HG02938 (cell line): ENCODE results near the gene CAMK2B.

Experiments used
- ATAC-seq: cut with Tn5 transposase; IDR thresholded peaks from one replicate; pipeline ENCODE4 v1.9.1; 2021; ENCODE audit warnings: mild to moderate bottlenecking, moderate library complexity; ENCODE audit not compliant: unreplicated experiment

CAMK2B gene

DNA sequence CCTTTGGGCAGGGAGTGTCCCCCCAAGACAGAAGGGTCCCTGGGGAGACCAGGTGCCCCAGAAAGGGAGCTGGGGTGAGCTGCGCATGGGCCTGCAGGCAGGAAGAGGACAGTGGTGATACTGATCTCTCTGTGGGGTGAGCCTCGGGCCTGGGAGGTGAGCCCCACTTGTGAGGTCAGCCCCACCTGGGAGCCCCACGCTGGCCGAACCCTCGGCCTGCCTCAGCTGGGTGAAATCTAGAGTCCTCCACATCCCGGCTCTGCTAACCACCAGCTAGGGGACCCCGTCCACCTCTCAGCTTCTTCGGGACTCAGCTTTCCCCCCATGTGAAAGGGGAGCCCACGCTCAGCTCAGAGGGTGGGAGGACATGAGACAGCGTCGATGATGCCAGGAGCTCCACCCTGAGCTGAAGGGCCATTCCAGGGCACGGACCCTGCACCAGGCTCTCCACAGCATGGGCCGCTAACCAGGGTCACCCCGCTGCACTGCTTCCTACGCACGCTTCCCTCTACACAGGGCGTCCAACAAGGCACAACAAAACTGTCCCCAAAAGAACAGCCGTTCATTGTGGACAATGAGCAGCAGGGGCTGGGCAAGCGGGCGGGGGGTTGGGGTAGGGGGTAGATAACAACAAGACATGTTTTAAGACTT lies 48.7 kb downstream of the CAMK2B start:
- no peak for ATAC-seq

DNA sequence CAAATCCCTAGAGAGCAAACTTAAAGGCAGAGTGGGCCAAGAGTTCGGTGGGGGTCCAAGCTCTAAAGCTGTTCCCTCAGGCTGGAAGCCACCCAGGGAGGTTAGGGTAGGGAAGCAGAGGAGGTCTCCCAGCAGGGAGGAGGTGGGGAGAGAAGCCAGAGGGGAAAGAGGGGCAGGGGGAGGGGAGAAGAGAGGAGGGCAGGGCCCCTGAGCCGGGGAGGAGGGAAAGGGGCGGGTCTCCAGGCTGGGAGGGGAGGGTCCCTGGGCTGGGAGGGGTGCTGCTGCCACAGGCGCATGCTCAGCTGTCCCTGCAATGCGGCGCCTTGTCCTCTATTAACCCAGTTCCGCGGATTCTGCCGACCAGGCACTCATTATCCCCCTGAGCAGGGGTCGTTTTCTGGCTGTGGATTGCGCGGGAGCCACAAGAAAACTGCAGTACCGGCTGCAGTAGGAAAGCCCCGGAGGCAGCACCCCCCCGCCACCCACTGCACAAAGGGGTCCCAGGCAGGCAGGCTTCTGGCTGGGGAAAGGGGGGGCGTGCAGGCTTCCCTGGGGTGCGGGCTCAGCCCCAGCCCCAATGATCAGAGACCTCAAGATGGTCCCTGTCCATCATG lies 49.3 kb downstream of the CAMK2B start:
- no peak for ATAC-seq

DNA sequence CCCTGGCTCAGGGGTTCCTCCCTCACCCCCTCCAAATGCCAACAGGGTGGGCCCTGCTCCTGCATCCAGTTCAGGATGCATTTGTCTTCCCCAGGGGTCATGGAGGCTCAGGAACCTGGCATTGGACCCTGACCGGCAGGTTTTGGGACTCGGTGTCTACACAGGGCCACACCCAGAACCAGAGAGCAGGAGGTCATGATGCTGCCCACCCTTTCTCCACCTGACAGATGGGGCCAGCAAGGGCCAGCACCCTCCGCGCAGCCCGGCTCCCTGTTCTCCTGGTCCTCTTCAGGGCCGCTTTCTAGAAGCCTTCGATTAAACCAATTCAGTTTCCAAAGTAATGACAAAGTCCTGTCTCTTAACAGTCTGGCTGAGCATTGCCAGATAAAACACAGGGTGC lies 50.2 kb downstream of the CAMK2B start:
- no peak for ATAC-seq

DNA sequence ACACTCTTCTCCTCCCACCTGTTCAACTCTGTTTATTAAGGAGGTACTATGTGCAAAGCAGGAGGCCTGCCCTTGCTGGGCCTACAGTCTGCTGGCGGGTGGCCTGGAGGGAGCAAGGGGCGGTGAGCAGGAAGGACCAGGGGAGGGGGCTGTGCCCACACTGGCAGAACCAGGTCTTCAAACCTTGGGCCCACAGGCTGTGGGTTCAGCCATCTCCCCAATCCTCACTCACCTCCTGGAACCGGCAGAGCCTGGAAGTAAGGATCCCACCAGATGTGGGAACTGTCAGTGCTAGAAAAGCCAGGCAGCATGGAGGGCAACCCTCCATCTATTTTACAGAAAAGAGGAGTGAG lies 50.8 kb downstream of the CAMK2B start:
- no peak for ATAC-seq

DNA sequence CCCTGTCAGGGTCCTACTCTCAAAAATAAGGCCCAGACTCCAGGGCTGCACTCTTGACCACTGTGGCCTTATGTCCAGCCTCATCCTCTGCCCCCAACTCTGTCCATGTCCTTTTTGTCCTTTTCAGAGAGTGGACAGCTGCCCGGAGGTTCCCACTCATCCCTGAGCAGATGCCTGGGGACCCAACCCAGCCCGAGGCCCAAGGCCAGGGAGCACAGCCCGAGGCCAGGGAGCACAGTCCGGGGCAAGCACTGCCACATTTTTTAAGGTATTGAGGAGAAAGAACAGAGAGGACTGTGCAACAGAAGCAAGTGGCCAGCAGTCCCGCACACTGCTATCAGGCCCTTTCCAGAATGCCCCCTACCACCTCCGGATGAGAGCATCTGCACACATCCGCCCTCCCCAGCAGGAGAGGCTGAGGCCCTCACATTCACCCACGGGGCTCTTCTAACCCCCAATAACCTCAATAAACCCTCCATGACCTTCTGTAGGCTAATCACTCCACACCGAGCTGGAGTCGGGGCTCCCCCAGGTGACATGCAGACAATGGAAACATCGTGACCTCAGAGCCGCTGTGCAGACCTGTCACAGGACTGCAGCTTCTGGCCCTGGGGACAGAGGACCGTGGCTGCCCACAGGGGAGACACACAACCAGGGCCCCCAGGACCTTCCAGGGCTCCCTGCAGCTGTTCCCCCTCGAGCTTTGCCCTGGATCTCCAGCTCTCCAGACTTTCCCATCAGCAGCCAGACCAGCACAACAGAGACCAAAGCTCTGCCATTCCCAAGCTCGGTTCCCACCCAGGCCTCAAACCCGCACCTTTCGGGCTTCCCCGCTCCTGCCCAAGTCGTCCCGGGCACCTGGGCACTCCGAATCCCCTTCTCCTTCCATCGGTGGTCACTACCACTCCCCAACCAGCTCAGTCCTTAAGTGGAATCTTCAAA lies 51.4 kb downstream of the CAMK2B start:
- no peak for ATAC-seq

DNA sequence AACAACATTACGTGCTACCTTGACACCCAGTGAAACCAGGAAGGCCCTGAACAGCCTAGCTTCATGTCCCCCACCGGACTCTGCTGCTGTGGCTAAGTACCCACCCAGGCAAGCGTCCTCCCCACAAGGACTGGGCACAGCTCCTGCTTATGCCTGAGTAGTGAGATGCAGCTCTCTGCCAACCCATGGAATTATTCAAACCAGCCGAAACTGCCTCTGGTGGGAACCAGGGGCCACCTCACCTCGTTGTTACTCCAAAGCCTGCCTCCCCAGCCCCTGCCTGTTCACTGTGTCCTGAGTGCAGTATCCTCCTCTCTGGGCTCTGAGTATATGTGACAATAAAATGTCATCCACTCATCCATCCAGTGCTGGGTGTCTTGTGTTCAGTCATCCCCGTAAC lies 52.4 kb downstream of the CAMK2B start:
- ATAC-seq: no peak

DNA sequence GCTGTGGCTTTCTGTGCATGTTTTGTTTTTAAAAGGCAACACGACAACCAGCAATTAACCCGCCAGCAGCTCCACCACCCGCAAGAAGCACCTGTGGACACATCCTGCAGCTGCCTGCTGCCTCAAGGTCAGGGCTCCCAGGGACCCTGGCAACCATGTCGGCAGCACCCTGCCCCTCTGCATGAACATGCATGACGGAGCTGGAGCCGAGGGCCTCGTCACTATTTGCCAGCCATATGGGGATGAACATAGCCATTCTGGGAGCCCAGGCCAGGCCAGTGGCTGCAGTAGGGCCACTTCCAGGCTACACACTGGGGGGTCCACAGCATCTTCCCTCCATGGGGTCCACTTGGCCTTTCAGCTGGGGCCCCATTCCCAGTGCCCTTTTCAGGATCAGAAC lies 52.9 kb downstream of the CAMK2B start:
- ATAC-seq: no peak

DNA sequence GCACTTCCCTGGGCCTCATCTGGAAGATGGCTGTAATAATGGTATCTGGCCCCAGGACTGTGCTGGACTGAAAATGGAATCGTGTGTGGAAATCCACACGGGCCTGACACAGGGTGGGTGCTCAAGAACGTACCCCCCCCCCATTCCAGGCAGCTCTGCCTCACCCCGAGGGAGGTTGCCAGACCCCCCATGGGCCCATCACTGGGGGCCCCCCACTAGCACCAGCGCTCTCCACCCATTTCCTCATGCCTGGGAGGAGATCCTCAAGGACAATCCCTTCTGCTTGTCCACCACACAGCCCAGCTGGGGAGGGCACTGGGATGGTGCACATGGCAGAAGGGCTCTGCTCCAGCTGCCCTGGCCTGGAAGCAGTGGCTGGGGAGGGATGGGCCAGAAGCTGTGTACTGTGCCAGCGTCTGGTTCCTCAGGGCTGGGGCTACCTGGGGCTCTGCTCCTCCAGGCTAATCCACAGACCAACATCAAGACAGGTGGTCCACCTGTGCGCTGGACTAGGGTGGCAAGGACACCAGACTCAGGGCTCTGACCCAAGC lies 55.4 kb downstream of the CAMK2B start:
- ATAC-seq: no peak

DNA sequence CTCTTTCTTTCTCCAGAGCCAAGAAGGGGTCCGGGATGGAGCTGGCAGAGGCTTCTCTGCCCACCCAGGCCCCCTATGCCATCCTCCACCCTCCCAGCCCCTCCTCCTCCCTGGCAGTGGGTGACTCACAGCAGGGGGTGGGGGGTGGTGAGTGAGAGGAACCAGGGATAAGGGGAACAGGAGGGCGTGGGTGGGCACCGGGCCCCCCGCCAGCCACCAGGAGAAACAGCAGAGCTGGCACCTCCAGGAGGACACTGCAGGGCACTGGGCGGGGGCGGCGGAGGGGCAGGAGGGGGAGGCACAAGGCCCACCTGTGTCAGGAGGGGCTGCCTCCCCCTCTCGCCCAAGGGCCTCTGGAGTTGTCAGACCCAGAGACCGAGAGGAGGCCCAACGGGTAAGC lies 56.0 kb downstream of the CAMK2B start:
- ATAC-seq: no peak

DNA sequence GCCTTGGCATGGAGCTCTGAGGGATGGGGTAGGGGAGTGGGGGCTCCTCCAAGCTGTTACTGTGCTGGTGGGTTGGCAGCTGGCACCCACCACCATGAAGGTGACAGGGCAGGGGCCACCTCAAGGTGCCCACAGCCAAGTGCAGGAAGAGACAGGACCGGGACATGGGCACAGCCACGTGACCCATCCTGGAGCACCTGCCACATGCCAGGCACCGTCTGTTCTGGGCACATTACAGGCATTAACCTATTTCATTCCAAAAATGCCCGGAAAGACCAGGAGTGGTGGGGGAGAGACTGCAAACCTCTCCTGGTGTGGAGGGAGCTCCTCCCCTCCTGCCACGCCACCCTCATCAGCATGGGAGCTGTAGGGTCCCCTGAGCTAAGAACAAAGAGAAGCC lies 56.7 kb downstream of the CAMK2B start:
- no peak for ATAC-seq

DNA sequence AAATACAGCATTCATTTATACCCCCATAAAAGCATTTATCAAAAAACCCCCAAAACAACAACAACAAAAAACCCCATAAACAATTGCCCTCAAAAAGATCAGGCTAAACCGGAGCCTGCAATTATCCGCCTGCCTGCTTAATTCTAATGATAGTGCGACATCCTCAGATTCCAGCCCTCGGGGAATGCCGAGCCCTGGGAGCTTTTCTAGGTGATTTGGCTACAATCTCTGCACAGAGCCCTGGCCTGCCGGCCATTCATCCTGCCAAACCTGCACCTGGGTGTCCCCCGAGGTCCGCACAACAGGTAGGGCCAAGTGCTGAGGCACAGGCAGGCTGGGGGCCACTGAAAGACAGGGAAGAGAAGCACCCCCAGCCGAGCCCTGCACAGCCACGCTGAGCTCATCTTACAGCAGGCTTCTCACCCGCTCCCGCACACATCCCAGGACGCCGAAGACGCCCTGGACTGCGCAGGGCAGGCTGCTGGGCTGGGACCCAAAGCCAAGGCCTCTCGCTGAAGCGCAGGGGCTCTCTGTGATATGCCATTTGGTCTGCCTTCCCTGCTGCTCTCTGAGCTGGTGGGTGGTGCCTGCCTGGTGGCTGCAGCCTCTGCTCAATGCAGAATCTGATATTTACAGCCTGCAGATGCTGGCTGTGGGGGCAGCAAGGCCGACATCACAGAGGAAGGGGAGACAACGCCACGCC lies 57.5 kb downstream of the CAMK2B start:
- ATAC-seq: no peak

DNA sequence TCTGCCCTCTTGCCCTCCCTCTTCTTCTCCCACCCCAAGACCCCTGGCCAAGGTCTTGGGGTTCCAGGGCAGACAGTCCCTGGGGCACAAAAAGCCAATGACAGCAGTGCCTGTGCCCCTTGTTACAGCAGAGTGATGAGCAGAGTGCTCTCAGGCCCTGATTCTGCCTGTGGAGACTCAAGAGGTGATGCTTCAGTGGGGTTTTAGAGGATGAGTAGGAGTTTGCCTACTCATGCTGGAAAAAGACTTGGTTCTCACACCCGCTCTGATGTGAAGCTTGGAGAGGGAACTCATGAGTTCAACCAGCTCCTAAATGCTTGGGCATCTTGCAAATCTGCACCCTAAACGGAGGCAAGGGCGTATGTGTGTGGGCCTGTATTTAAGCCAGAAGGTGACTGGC lies 58.2 kb downstream of the CAMK2B start:
- no peak for ATAC-seq

DNA sequence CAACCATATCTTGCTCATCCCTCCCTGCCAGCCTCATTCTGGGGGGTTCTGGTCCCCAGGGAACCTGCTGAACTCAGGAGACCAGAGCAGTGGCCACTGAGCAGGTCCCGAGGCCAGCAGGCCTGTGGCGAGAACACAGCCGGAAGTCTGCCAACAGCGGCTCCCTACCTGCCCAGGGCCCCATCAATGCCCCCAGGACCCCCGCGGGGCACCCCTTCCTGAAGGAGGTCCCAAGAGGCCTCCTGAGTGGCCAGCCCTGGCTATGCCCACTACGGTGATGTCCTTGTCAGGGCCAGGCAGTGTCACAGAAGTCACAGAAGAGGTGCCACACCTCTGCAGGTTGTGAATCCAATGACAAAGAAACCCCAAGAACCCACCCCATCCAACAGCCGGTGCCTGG lies 58.9 kb downstream of the CAMK2B start:
- ATAC-seq: no peak

DNA sequence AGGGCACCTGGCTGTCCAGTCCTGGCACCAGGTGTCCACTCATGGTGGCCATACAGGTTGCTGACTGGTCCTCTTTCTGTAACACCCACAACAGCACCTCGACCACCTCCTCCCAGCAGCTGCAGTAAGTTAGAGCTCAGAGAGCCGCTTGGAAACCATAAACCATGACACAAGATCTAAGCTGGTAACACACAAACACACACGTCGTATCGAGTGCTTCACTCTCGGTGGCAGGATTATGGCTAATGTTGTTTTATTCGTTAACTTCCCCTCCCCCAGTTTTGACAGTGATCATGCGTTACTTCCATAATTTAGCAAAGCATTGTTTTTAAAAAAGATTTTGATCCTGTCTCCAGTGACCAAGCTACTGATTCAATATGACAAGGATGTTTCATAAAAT lies 59.7 kb downstream of the CAMK2B start:
- ATAC-seq: no peak

DNA sequence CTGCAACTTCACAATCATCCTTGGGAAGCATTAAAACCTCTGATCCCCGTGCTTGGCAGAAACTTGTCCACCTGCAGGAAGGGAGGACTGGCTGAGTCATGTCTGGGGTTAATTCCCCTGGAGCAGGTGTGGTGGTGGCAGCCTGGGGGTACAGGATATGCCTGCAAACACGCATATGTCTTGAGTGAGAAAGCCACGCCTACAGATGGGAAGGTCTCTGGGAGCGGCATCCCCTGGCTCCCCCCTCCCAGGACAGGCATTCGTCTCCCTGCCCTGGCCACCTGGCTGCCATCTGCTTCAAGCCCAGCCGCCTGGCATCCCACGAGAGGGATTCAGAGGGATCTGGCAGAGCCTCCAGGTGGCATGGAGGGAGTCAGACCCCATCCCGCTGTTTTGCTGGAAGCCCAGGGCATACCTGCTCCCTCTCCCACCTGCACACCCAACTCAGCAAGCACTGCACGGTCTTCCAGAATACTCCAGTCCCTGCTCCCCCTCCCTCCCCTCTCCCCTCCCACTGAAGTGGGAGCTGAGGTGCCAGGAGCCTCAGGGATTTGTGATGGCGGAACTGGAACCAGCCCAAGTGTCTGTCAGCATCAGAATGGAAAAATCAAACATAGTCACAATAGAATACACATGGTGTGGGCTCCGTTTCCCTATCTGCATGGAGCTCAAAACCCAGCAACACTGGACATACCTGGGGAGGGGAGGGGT lies 61.0 kb downstream of the CAMK2B start:
- ATAC-seq: no peak

DNA sequence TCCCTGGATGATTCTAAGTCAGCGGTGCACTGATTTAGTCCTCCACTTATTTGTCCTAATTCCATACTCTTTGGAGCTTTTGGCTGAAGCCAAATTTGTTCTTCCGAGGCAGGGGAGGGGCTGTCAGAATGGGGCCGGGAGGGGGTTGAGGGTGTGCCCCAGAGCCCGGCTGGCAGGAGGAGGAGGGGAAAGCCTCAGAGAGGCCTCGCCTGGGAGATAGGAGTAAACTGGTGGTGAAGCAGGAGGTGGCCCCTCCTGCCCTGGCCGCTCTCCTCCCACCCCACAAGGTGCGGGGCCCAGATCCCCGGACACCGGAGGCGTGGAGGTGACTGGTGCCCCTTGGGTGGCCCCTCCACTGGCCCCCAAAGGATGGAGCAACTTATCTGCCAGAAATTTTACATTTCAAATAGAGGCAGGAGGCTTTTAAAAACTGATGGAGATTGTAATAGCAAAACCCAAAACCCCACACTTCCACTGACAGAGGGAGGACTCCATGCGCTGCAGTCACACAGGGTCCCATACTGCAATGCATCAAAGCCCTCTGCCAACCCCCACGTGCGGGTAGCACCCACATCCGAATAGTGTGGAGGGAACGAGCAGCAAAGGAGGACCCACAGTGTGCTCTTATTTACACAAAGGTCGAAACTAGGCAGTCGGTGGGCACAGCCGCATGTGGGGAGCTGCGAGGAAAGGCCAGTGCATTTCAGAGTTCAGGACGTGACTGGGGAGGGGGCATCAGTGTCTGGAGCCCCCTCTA lies 61.9 kb downstream of the CAMK2B start:
- ATAC-seq: no peak

DNA sequence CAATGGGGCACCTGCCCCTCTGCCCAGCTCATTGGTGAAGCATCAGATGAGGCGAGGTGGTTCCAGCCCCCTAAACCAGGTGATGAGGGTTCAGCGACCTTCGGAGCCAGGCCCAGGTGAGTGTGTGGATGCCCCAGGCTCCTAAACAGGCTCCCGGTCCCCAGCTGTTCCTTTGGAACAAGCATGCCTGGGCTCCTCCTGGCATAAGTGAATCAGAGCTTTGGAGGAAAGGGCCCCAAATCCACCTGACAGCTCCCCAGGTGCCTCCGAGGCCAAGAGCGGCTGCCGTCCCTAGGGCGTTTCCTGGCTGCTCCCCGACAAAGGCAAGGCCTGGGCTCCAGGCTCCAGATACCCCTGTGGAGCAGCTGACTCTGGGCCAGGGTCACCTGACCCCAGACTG lies 63.4 kb downstream of the CAMK2B start:
- no peak for ATAC-seq

DNA sequence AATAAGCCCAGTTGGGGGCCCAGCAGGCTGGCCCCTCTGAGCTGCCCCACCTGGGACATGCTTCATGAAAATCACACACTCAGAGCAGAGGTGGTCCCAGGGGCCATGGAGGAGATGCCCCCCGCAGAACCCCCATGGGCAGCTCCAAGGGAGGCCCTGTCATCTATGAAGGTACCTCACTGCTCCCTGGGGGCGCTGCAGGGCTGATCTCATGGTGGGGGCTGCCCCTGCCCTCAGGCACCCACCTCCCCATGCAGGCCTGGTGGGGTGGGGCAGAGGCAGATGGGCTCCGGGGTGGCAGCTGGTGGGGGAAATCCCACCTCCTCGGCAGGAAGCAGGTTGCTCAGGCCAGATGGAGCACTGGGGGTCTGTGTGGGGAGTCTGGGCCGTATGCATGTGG lies 64.2 kb downstream of the CAMK2B start:
- ATAC-seq: no peak

DNA sequence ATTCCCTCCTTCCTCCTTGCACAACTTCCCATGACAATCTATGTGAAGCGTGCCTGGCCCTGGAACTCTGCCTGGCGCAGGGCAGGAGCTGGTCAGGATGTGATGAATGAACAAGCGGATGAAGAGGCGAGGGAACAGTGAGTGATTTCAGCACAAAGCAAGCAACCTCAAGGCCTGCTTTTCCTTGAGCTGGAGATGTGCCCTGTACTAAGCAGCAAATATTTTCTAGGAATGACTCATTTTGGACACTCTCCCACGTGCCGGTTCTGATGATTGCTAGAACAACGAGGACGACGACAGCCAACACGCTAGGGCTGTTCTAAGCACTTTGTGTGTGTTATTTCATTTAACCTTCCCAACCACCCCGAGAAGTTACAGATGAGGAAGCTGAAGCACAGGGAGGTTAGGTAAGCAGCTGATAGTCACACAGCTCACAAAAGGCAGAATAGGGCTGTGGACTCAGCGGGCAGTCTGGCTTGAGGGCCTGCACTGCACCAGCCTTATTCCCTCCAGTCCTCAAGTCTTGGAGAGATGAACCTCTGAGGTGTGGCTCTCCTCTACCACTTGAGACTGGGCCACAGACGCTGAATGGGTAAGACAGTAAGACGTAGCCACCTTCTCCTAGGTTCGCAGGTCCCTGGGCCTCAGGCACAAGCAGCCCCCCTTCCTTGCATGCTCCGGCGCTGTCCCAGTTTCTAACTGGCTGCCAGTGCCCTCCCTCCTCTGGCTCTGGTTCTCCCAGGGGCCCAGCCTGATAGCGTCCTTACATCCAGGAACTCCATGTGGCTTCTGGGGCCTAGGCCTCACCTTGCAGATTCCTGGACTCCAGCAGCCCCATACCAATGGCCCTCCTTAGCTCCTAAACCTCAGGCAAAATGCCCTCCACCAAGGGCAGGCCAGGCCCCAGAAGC lies 65.6 kb downstream of the CAMK2B start:
- ATAC-seq: no peak
